ENCODE data around the gene CSF2. TPM values are rescaled to one million over a fixed set of nuclear protein-coding genes. Genes with fewer than 3 reads are reported as not detected.

The CSF2 gene
- total RNA-seq, 4 donors from 2014 or later: not detected

GRCh38 chr5:132072070-132072469, 1.5 kb upstream of the CSF2 start:
- intact Hi-C loops (cut with DNase I; ENCODE audit: low total_unique reads) (no loop called here), in situ Hi-C loops (cut with MboI; ENCODE audit: low pct_ligation_motif_present in 1 of 4, low pct_unique_long_range_greater_than_20kb in 1 of 4, low sequenced_read_pairs in 3 of 4) (no loop called here)
- Histone ChIP-seq H3K4me1 (no peaks in the 10 kb centered on the region), H3K9me3 (no peaks in the 10 kb centered on the region), H3K36me3 (no peaks in the 10 kb centered on the region), H3K4me3 (no peak overlapping the region), H3K27me3 (no peaks in the 10 kb centered on the region), H3K27ac (no peak overlapping the region)
- 94% methylated on average over 4 of the region's 4 CpGs; no CpG with 5 or more reads in 1 of the 2 donors for WGBS, 2 donors (ENCODE audit: low coverage in 1 of 2)
- no peak for DNase-seq
- no peak for TF ChIP-seq CTCF (IDR thresholded peaks at IDR 0.05)
- TF ChIP-seq POLR2AphosphoS5 (IDR thresholded peaks at IDR 0.05): no peak
- TF ChIP-seq POLR2A (IDR thresholded peaks at IDR 0.05): no peak
- TF ChIP-seq EP300 (IDR thresholded peaks at IDR 0.05; ENCODE audit: low read depth): no peak

- intact Hi-C loops (cut with DNase I; ENCODE audit: low total_unique reads): no loop called here
- H3K27ac ChIP-seq: no peak overlapping the region
- no peak for DNase-seq
- H3K9me3 ChIP-seq: no peaks in the 10 kb centered on the region
- no peaks in the 10 kb centered on the region for H3K4me1 ChIP-seq
- in situ Hi-C loops (cut with MboI; ENCODE audit: low pct_ligation_motif_present in 1 of 4, low pct_unique_long_range_greater_than_20kb in 1 of 4, low sequenced_read_pairs in 3 of 4): no loop called here
- H3K36me3 ChIP-seq: no peaks in the 10 kb centered on the region
- TF ChIP-seq POLR2AphosphoS5 (IDR thresholded peaks at IDR 0.05) (no peak), CTCF (IDR thresholded peaks at IDR 0.05) (no peak), POLR2A (IDR thresholded peaks at IDR 0.05) (no peak), EP300 (IDR thresholded peaks at IDR 0.05; ENCODE audit: low read depth) (no peak)
- no peaks in the 10 kb centered on the region for H3K27me3 ChIP-seq
- no peak overlapping the region for H3K4me3 ChIP-seq
- WGBS, 2 donors (ENCODE audit: low coverage in 1 of 2): 65% methylated on average over 2 of the region's 2 CpGs; no CpG with 5 or more reads in 1 of the 2 donors
Measured at GRCh38 chr5:132072528-132072927, 1.1 kb upstream of the CSF2 start.

- H3K4me3 ChIP-seq: no peak overlapping the region
- intact Hi-C loops (cut with DNase I; ENCODE audit: low total_unique reads): no loop called here
- H3K27me3 ChIP-seq: no peaks in the 10 kb centered on the region
- WGBS, 2 donors (ENCODE audit: low coverage in 1 of 2): 75% methylated on average over 7 of the region's 7 CpGs; no CpG with 5 or more reads in 1 of the 2 donors
- no peak overlapping the region for H3K27ac ChIP-seq
- no peaks in the 10 kb centered on the region for H3K36me3 ChIP-seq
- no peak for DNase-seq
- in situ Hi-C loops (cut with MboI; ENCODE audit: low pct_ligation_motif_present in 1 of 4, low pct_unique_long_range_greater_than_20kb in 1 of 4, low sequenced_read_pairs in 3 of 4): no loop called here
- TF ChIP-seq POLR2AphosphoS5 (IDR thresholded peaks at IDR 0.05) (no peak), POLR2A (IDR thresholded peaks at IDR 0.05) (no peak), EP300 (IDR thresholded peaks at IDR 0.05; ENCODE audit: low read depth) (no peak), CTCF (IDR thresholded peaks at IDR 0.05) (no peak)
- H3K4me1 ChIP-seq: no peaks in the 10 kb centered on the region
- H3K9me3 ChIP-seq: no peaks in the 10 kb centered on the region
Measured at GRCh38 chr5:132074091-132074771, 642 bp downstream of the CSF2 start.

- Histone ChIP-seq H3K27me3 (no peaks in the 10 kb centered on the region), H3K9me3 (no peaks in the 10 kb centered on the region), H3K4me3 (no peak overlapping the region), H3K36me3 (no peaks in the 10 kb centered on the region), H3K4me1 (no peaks in the 10 kb centered on the region), H3K27ac (no peak overlapping the region)
- in situ Hi-C loops (cut with MboI; ENCODE audit: low pct_ligation_motif_present in 1 of 4, low pct_unique_long_range_greater_than_20kb in 1 of 4, low sequenced_read_pairs in 3 of 4): no loop called here
- 54 to 84% methylated on average over 3 to 16 of the region's 16 CpGs for WGBS, 2 donors (ENCODE audit: low coverage in 1 of 2)
- intact Hi-C loops (cut with DNase I; ENCODE audit: low total_unique reads): no loop called here
- no peak for DNase-seq
- TF ChIP-seq POLR2AphosphoS5 (IDR thresholded peaks at IDR 0.05) (no peak), CTCF (IDR thresholded peaks at IDR 0.05) (no peak), POLR2A (IDR thresholded peaks at IDR 0.05) (no peak), EP300 (IDR thresholded peaks at IDR 0.05; ENCODE audit: low read depth) (no peak)
Measured at GRCh38 chr5:132074772-132075718, 1.5 kb downstream of the CSF2 start.

Measured in transverse colon (tissue), 4 donors.